Upper lobe of right lung (tissue), 1 donor: ENCODE data around the gene POU3F1. TPM values are rescaled to one million over a fixed set of nuclear protein-coding genes. Genes with fewer than 3 reads are reported as not detected.

Experiments
- ATAC-seq: fragments of 200-7000 bp; cut with Tn5 transposase; one replicate; pipeline ENCODE4 v1.9.1; 2020; ENCODE audit warnings: mild to moderate bottlenecking, moderate library complexity
- DNase-seq: peaks from one replicate; pipeline ENCODE4 v3.0.0-alpha.2; 2020
- H3K27ac ChIP-seq: fragments of 200-600 bp; one replicate; pipeline ENCODE4 v1.8.0; 2022
- H3K27me3 ChIP-seq: fragments of 200-600 bp; one replicate; pipeline ENCODE4 v1.8.0; 2022; ENCODE audit warnings: mild to moderate bottlenecking
- H3K36me3 ChIP-seq: fragments of 200-600 bp; one replicate; pipeline ENCODE4 v1.8.0; 2022
- H3K4me1 ChIP-seq: fragments of 200-600 bp; one replicate; pipeline ENCODE4 v1.8.0; 2022
- H3K4me3 ChIP-seq: fragments of 200-600 bp; one replicate; pipeline ENCODE4 v1.8.0; 2022; ENCODE audit warnings: mild to moderate bottlenecking
- H3K9me3 ChIP-seq: fragments of 200-600 bp; one replicate; pipeline ENCODE4 v1.8.0; 2022
- CTCF ChIP-seq: fragments of 200-600 bp; IDR thresholded peaks from one replicate; pipeline ENCODE4 v1.8.0; 2022; ENCODE audit warnings: antibody characterized with exemption
- intact Hi-C: fragments of 100-400 bp; cut with DNase I; formaldehyde crosslinking; loops from one replicate; pipeline ENCODE4 v1.11.0; 2022
- total RNA-seq: library from RNA; stranded (reverse); fragmentation: NEBNext Ultra II Directional; extraction: Animal tissue kit (Norgen Biotek cat#: 25700); gene quantifications from one replicate; pipeline ENCODE4 v1.2.1, GENCODE V29; 2021
- donor health status: DM: no; HTN: yes; CAD: no; lungs with severe emphysema.

POU3F1 gene
- total RNA-seq, 1 donor from 2014 or later: not detected

DNA sequence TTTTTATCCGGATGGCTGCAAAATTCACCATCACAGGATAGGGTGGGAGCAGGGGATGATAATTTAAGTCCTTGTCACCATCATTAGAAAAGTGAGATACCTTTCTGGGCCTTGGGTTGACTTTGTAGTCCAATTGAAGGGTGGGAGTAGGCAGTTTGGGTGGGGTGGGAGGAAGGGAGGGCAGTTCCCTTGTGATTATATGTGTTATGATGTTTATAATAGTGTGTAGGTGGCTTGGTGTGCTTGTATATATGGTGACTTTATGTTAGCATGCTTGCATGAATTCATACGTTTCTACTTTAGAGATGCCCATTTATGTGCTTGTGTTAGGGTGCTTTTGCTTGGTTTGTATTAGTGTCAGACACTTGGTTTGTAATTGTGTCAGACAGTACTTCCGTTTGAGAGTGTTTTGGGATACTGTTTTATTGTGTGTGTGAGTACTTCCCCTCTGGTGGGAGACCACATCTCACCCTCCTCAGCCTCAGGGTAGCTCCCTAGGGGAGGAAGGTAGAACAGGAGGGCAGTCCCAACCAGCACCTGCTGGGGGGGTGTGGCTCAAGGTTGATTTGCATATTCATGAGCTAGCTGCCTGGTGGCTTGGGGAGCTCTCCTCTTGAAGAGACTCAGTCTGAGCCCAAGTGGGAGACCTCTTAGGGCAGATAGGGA lies 6.3 kb upstream of the POU3F1 start:
- ATAC-seq (no peak), DNase-seq (no peak)
- Histone ChIP-seq H3K4me1 (peaks cover 1% of the 10 kb centered on the region), H3K27me3 (peaks cover 5% of the 10 kb centered on the region), H3K36me3 (no peaks in the 10 kb centered on the region), H3K9me3 (no peaks in the 10 kb centered on the region), H3K27ac (no peak overlapping the region), H3K4me3 (no peak overlapping the region)
- TF ChIP-seq CTCF: no peak
- intact Hi-C loops: no loop called here

DNA sequence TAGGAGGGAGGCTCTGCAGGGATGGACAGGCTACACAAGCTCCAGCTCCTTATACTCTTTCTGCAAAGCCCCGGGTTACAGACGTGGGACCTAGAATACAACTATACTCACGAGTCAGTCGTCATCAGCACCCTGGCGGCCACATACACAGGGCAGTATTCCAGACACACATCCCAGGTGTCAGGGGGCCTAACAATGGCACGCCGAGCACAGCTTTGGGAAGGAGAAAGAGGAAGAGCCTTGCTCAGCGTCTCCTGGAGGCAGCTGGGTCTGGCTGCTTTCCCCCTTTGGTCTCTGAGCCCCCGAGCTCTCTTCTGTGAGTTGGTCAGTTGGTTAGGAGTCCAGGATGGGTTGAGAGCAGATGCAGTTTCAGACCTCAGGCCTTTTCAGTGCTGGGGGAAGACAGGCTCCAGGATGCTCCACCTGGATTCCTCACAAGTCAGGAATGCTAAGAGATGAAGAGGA lies 4.5 kb upstream of the POU3F1 start:
- no peak for ATAC-seq
- H3K9me3 ChIP-seq: no peaks in the 10 kb centered on the region
- no peak for DNase-seq

DNA sequence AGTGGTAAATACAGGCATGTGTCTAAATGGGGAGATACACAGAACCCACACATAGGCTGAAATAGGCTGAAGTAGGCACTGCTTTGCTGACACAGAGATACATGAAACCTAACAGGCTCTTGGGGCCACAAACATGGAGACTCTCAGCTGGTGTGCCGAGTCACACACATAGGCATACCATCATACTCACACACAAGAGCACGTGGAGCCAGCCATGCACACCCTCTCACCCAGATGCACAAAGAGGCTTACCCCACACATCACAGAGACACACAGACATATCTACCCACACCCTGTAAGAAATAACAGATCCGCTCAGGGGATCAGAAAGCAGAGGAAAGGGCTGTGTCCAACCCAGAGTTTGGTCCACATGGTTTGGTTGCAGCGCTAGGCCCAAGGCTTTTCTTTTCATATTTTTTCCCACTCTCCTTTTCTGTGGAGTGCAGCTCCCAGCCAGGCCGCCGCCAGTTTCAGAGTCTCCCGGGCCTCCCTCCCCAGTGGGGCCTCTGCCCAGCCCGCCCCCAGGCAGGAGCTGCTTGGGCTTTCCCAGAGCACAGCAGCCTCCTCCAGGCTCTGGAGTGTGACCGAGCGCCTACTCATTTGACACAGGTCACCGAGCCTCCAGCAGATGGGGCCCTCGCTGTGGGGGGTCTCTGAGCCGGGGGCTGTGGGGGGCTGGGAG lies 3.9 kb upstream of the POU3F1 start:
- no peak for DNase-seq
- no peaks in the 10 kb centered on the region for H3K9me3 ChIP-seq
- ATAC-seq: no peak
- intact Hi-C loops: no loop called here
- H3K27me3 ChIP-seq: peaks cover 9% of the 10 kb centered on the region
- H3K27ac ChIP-seq: no peak overlapping the region
- H3K4me1 ChIP-seq: peaks cover 9% of the 10 kb centered on the region
- H3K36me3 ChIP-seq: no peaks in the 10 kb centered on the region
- H3K4me3 ChIP-seq: no peak overlapping the region
- no peak for TF ChIP-seq CTCF

More for the DNA sequence above, 4.5 kb upstream of the POU3F1 start:
- peaks cover 5% of the 10 kb centered on the region for H3K27me3 ChIP-seq
- H3K4me1 ChIP-seq: peaks cover 7% of the 10 kb centered on the region
- TF ChIP-seq CTCF: no peak
- H3K36me3 ChIP-seq: no peaks in the 10 kb centered on the region
- intact Hi-C loops: no loop called here
- no peak overlapping the region for H3K27ac ChIP-seq
- no peak overlapping the region for H3K4me3 ChIP-seq

DNA sequence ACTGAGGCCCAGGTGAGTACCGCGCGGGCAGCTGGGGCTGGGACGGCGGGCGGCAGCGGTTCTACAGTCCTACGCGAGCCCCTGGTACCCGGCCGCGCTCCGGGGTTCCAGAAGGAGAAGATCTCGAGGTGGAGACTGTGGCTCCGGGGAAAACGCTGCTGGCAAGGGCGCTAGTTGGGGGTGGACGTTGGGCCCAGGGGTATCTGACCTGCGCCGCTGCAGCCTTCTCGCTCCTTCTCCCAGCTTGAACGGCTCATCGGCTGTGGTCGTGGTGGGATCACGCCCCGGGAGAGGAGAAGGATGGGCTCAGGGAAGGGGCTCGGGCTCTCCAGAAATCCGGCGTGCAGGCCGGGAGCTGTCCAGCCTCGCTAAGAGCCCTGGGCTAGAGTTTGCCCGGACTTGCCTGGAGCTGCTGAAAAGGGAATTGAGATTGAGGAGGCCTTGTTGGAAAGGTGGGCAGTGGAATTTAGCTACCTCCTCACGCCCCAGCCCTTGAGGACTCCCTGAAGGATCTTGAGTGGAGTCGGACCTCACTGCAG lies 1.1 kb upstream of the POU3F1 start:
- H3K9me3 ChIP-seq: no peaks in the 10 kb centered on the region
- ATAC-seq (no peak), DNase-seq (no peak)
- H3K27ac ChIP-seq: no peak overlapping the region
- H3K4me3 ChIP-seq: peak overlapping the region; percentile 68
- TF ChIP-seq CTCF: no peak
- intact Hi-C loops: no loop called here
- peaks cover 36% of the 10 kb centered on the region for H3K27me3 ChIP-seq
- no peaks in the 10 kb centered on the region for H3K36me3 ChIP-seq
- H3K4me1 ChIP-seq: peaks cover 24% of the 10 kb centered on the region

GRCh38 chr1:38046884-38047602 lies 450 bp upstream of the POU3F1 start:
- H3K27me3 ChIP-seq: peaks cover 43% of the 10 kb centered on the region
- H3K36me3 ChIP-seq: no peaks in the 10 kb centered on the region

More at GRCh38 chr1:38046884-38047602, 450 bp upstream of the POU3F1 start:
- Histone ChIP-seq H3K9me3 (no peaks in the 10 kb centered on the region), H3K27ac (no peak overlapping the region), H3K4me1 (peaks cover 24% of the 10 kb centered on the region), H3K4me3 (peak overlapping the region; percentile 68)
- no peak for TF ChIP-seq CTCF
- intact Hi-C loops: no loop called here
- DNase-seq (peak; percentile 90), ATAC-seq (peak; percentile 92)
